Stimulated activated CD4-positive, alpha-beta T cell treated with anti-CD3 and anti-CD28 coated beads, Interleukin-12 subunit alpha, Interleukin-12 subunit beta, amount 100 ng/mL, for 48 hours (primary cell): Measurements from ENCODE around the gene RBMX2.

ENCODE experiments used
- DNase-seq, 3 donors: peaks; one replicate each; pipeline ENCODE4 v3.0.0-alpha.2; 2020; ENCODE audit warnings: low read depth in 2 of 3, low spot score in 1 of 3

The RBMX2 gene

GRCh38 chrX:130444641-130445336 lies 43.0 kb downstream of the RBMX2 start:
- DNase-seq, result no peak

- no peak for DNase-seq
Observed at GRCh38 chrX:130446974-130447373, 45.2 kb downstream of the RBMX2 start.
